HG03159 (cell line): ENCODE measurements around the gene MTHFR.
"Not testable (repeated sequence)": the region's sequence is repeated elsewhere in the genome, so short reads cannot be mapped to it uniquely, and the experiment has no call there.

ENCODE experiments used
- ATAC-seq: cut with Tn5 transposase; IDR thresholded peaks from one replicate; pipeline ENCODE4 v1.9.1; 2021; ENCODE audit warnings: mild to moderate bottlenecking, moderate library complexity; ENCODE audit not compliant: unreplicated experiment

MTHFR gene

DNA sequence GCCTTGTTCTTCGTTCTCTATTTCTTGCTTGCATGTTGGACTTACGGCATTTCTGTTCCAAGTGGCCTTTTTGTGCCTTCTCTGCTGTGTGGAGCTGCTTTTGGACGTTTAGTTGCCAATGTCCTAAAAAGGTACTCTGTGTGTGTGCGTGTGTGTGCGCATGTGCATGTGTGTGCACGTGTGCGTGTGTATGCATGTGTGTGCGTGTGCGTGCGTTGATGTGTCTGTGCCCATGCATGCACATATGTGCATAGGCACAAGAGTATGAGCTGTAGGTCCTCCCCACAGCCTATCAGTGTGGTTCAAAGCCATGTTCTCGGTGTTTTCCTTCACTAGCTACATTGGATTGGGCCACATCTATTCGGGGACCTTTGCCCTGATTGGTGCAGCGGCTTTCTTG lies 28.1 kb upstream of the MTHFR start:
- ATAC-seq = no peak

DNA sequence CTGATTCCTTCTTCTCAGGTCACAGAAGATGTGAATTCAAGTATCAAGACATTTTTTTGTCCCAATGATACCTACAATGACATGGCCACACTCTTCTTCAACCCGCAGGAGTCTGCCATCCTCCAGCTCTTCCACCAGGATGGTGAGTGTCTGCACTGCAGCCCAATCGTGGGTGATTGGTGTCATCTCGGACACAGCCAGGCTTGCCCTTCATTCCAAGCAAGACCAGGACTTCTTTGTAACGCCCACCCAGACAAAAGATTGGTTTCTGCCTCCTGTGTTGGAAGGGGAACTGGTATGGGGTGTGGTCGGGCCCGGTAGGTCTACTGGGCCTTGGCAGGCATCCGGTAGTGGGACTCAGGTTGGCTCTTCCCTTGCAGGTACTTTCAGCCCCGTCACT lies 27.7 kb upstream of the MTHFR start:
- no peak for ATAC-seq

- ATAC-seq = no peak
Measured at GRCh38 chr1:11831945-11832725, 26.4 kb upstream of the MTHFR start.

DNA sequence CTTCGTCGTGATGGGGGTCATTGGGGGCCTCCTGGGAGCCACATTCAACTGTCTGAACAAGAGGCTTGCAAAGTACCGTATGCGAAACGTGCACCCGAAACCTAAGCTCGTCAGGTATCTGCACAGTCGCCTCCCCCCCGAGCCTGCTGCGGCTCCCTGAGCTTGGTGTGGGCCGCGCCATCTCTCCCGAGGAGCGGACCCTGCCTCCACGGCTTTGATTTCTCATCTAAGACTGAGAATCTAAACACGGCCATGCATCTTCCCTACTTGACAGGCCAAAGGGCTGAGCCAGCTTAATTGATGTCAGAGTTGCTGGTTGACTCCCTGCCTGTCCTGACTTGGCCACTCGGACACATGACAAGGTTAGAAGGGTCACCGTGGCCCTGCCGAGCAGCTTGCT lies 22.7 kb upstream of the MTHFR start:
- no peak for ATAC-seq

DNA sequence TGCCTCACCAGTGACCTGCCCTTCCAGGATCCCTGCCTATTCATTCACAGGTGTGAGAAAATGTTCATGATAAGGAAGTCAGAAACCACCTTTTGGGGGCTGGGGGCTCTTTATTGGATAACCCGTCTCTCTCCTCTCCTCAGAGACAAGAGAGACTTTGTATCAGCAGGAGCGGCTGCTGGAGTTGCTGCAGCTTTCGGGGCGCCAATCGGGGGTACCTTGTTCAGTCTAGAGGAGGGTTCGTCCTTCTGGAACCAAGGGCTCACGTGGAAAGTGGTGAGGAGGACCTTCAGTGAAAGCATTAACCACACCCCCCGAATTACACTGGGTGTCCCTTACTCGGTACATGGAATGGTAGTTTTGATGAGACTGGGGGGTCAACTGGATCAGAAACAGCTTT lies 21.2 kb upstream of the MTHFR start:
- ATAC-seq = no peak

DNA sequence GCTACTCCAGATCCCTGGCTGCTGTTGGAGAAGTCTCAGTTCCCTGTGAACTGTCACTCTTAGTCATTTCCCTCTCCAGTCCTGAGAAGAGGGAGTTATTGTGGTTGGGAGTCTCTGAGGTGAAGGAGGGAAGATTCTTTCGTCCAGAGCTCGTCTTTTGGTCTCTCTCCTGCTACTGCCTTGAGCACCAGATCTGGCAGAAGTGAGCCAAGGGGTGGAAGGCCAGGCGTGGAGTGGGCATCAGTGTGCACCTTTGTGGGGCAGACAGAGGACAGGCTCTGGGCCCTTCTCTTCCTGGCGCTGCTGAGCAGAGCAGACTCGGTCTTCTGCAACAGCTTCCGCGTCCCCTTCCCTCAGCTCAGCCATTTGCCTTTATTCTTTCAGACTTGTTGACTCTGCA lies 19.4 kb upstream of the MTHFR start:
- ATAC-seq = no peak

- no peak for ATAC-seq
Measured at GRCh38 chr1:11823366-11824137, 17.8 kb upstream of the MTHFR start.

- ATAC-seq = no peak
Measured at GRCh38 chr1:11822091-11822490, 16.3 kb upstream of the MTHFR start.

GRCh38 chr1:11817192-11817591 lies 11.4 kb upstream of the MTHFR start:
- no peak for ATAC-seq

GRCh38 chr1:11813021-11813420 lies 7.3 kb upstream of the MTHFR start:
- no peak for ATAC-seq

GRCh38 chr1:11807133-11807532 lies 1.4 kb upstream of the MTHFR start:
- no peak for ATAC-seq

DNA sequence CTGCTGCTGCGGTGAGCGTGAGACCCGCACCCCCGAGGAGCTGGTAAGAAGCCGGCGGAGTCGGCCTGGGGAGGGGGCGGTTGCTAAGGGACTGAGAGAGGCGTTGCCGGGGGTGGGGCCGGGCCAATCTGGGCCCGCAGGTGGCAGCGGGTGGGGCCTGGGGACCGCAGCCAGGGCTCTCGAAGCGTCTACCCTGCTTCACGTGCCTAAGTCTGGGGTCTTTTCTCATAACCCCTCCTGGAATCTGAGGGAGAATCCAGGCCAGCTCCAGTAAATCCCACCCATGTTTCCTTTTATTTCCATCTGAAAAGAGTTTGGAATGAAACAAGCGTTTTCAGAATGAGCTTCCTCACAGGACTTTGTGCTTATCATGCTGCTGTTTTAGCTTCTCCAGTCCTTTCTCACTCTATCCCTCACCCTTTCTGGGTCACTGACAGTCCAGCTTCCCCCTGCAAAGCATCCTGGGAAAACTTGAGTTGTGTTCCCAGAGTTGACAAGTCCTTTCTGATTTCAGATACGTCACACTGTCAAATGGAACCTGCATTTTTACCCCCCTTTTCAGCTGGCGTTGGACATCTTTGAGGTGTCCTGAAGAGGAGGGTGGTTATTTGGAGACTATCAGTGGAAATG lies 658 bp upstream of the MTHFR start:
- ATAC-seq = peak; percentile 46

GRCh38 chr1:11804666-11805421 lies 920 bp downstream of the MTHFR start:
- ATAC-seq = no peak

DNA sequence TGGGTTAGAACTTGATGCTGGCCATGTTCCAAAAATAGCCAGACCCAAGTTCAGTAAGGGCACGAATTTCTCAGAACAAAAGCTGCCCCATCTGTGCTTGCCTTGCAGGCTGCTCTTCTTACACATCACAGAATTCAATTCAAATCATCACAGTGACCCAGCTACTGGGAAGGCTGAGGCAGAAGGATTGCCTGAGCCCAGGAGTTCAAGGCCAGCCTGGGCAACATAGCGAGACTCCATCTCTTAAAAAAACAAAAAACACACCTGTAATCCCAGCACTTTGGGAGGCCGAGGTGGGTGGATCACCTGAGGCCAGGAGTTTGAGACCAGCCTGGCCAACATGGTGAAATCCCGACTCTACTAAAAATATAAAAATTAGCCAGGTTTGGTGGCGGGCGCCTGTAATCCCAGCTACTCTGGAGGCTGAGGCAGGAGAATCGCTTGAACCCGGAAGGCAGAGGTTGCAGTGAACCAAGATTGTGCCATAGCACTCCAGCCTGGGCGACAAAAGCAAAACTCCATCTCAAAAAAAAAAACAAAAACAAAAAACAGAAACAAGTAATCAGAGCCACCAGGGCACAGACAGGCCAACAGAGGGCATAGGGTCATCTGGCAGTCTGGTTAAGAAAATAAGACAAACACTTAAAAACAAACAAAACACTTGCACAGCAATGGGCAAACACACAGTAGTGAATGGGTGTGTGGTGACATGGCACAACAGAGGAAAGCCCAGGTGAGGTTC lies 1.7 kb downstream of the MTHFR start:
- ATAC-seq = not testable (repeated sequence)

DNA sequence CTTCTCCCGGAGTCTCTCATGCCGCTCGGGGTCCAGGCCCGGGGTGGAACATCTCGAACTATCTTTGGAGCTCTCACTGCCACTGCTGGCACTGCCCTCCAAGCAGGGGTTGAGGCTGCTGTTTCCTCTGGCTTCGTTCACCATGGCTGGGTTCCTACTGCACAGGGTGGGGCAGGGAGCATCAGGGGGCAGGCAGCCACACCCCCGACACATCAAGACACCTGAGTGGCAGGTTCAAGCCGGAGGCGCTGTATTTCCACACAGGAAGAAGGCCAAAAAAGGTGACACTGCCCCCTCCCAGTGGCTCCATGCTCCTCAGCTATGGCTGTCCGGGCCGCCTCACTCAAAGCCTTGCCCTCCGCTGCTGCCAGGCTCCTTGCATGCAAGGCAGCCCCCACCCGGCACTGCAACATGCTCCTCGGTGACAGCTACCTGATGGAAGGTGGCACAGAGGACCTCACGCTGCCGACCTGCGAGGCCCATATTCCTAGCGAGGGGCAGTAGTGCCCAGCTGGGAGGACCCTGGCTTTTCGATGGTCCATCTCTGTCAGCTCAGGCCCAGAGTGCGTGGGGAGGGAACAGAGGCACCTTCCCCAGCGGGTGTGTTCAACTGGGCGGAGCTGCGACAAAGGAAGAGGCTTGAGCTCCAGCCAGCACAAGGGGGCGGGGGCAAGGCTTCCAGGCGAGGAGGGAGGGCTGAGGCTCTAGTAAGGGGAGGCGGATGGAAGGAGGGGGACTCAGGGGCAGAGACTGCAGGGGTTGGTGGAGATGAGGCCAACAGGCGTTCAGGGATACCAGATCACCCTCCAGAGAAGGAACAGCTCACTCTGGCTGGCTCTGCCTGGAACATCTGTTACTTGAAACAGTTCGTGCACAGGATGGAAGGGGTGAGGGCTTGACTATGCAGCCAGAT lies 2.5 kb downstream of the MTHFR start:
- no peak for ATAC-seq

DNA sequence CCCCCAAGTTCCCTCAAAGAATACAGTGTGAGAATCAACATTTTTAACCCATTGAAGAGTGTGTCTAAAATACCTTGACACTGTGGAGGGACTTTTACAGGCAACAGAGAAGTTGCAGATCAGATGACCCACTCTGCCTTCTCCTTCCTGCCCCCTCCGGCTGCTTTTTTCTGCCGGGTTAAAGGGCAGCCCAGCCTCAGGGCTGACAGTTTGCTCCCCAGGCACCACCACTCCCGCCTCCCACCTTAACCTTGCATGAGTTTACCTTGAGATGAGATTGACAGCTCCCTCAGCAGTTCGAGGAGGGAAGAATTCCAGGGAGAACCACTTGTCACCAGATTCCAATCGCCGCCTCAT lies 3.2 kb downstream of the MTHFR start:
- no peak for ATAC-seq

DNA sequence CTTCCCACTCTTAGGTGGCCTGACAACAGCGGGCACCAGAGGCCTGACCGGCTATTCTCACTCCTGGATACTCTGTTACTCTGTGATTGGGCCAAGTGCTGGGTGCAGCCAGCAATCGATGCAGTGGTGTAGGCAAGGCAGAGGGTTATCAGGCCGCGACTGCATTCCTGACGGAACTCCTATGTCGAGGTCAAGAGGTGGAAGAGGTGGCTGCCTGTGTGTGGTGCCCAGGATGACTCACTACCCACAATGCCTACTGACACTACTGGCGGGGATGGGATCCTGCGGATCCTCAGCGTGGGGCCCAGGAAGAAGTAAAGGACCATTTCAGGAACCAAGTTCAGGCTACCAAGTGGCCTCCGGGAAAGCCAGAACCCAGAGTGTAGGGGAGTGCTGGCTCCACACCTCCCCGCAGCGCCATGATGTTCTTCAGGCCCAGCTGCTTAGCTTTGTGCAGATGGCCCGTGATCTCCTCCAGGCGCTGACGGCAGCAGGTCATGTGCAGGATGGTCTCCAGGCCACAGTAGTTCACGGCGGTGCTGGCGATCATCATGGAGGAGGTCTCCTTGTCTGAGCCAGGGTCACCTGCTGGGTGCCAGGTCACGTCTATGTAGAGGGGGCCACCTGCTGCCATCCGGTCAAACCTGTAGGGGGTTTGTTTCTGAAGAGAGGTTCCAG lies 4.9 kb downstream of the MTHFR start:
- no peak for ATAC-seq

- ATAC-seq = no peak
Measured at GRCh38 chr1:11800391-11800755, 5.4 kb downstream of the MTHFR start.

- ATAC-seq = no peak
Measured at GRCh38 chr1:11799896-11800295, 5.9 kb downstream of the MTHFR start.
